Measurements from ENCODE around the gene RAB33B. TPM values are rescaled to one million over a fixed set of nuclear protein-coding genes. Genes with fewer than 3 reads are reported as not detected.

The RAB33B gene
- total RNA-seq, 1 experiment from 2014 or later = 4.5 TPM

DNA sequence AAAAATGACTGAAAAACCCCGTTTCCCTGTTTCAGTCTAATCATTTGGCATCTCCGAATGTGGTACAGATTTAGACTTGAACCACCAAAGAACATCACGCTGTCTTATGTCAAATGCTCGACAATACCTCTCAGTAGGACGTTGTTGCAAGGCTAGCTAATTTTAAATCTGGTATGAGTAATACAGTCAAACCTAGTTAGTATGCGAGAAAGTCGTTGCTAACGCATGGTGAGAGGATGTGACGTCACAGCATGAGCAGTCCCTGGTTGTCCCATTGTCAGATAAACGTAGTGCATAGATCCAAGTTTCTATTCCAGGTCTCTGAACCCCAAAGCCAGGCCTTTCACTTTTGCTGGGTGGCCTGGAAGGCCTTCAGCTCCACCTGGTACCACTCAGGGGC is 57.4 kb downstream of the RAB33B start:
- Histone ChIP-seq H3K27ac (ENCODE audit: low read length) (no peak overlapping the region), H3K9me3 (ENCODE audit: control insufficient read depth, insufficient read depth, low read depth, low read length) (no peaks in the 10 kb centered on the region), H3K36me3 (ENCODE audit: control insufficient read depth, insufficient read depth, low read length) (no peaks in the 10 kb centered on the region), H3K27me3 (ENCODE audit: control insufficient read depth, insufficient read depth, low read length) (no peaks in the 10 kb centered on the region), H3K4me3 (ENCODE audit: low read depth in 2 of 2, low read length in 2 of 2) (no peak overlapping the region), H3K4me1 (ENCODE audit: control insufficient read depth, insufficient read depth, low read length) (no peaks in the 10 kb centered on the region)
- ChIA-PET POLR2A (no interaction called here), CTCF (no interaction called here)
- DNase-seq (ENCODE audit: low read depth, low spot score) = no peak
- ATAC-seq = no peak
- intact Hi-C loops (cut with micrococcal nuclease; ENCODE audit: unreplicated experiment) = no loop called here
- in situ Hi-C loops (cut with HindIII; ENCODE audit: low pct_unique_long_range_greater_than_20kb, low sequenced_read_pairs) = no loop called here
- BruUV-seq (replicated peaks) = no TSS peak
- TF ChIP-seq POLR2AphosphoS5 (IDR thresholded peaks at IDR 0.05; ENCODE audit: low read depth, low read length) (no peak), TCF7L2 (IDR thresholded peaks at IDR 0.05; ENCODE audit: low read depth, low read length) (no peak), SIN3A (IDR thresholded peaks at IDR 0.05; ENCODE audit: borderline replicate concordance, insufficient read depth, low read depth, low read length) (no peak)
- TF ChIP-seq, protein P1, sequence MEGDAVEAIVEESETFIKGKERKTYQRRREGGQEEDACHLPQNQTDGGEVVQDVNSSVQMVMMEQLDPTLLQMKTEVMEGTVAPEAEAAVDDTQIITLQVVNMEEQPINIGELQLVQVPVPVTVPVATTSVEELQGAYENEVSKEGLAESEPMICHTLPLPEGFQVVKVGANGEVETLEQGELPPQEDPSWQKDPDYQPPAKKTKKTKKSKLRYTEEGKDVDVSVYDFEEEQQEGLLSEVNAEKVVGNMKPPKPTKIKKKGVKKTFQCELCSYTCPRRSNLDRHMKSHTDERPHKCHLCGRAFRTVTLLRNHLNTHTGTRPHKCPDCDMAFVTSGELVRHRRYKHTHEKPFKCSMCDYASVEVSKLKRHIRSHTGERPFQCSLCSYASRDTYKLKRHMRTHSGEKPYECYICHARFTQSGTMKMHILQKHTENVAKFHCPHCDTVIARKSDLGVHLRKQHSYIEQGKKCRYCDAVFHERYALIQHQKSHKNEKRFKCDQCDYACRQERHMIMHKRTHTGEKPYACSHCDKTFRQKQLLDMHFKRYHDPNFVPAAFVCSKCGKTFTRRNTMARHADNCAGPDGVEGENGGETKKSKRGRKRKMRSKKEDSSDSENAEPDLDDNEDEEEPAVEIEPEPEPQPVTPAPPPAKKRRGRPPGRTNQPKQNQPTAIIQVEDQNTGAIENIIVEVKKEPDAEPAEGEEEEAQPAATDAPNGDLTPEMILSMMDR (IDR thresholded peaks at IDR 0.05) = no peak
- TF ChIP-seq, protein P2, sequence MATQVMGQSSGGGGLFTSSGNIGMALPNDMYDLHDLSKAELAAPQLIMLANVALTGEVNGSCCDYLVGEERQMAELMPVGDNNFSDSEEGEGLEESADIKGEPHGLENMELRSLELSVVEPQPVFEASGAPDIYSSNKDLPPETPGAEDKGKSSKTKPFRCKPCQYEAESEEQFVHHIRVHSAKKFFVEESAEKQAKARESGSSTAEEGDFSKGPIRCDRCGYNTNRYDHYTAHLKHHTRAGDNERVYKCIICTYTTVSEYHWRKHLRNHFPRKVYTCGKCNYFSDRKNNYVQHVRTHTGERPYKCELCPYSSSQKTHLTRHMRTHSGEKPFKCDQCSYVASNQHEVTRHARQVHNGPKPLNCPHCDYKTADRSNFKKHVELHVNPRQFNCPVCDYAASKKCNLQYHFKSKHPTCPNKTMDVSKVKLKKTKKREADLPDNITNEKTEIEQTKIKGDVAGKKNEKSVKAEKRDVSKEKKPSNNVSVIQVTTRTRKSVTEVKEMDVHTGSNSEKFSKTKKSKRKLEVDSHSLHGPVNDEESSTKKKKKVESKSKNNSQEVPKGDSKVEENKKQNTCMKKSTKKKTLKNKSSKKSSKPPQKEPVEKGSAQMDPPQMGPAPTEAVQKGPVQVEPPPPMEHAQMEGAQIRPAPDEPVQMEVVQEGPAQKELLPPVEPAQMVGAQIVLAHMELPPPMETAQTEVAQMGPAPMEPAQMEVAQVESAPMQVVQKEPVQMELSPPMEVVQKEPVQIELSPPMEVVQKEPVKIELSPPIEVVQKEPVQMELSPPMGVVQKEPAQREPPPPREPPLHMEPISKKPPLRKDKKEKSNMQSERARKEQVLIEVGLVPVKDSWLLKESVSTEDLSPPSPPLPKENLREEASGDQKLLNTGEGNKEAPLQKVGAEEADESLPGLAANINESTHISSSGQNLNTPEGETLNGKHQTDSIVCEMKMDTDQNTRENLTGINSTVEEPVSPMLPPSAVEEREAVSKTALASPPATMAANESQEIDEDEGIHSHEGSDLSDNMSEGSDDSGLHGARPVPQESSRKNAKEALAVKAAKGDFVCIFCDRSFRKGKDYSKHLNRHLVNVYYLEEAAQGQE (IDR thresholded peaks at IDR 0.05; ENCODE audit: insufficient read depth in 1 of 2, low read depth in 2 of 2, low read length in 1 of 2) = no peak

DNA sequence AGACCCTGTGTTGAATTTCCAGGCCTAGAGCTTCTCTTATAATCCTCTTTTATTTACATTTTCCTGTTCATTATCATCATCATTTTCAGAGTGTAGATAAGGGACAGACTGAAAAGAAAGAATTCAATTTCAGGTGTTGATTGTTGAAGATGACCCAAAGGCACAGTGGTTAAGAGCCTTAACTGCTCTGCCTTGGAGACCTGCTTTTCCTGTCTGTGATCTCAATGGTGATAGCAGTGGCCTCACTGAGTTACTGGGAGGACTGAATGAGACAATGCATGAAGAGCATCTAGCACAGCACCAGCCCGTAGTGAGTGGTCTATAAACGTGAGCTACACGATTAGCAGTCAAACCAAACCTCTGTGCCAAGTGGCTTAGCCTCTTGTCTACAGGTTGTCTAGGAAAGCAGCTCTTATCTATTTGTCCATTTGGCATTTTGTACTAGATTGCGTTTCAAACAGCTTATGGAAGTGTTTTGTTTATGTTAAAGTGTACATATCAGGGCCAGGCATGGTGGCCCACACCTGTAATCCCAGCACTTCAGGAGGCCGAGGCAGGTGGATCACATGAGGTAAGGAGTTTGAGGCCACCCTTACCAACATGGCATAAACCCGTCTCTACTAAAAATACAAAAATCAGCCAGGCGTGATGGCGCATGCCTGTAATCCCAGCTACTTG is 60.6 kb downstream of the RAB33B start:
- no peak overlapping the region for H3K4me3 ChIP-seq (ENCODE audit: low read depth in 2 of 2, low read length in 2 of 2)
- BruUV-seq (replicated peaks) = no TSS peak
- POLR2A ChIA-PET = interaction anchor here (0.5 kb wide), 1 partner anchor 157 kb away, joined by 4 read pairs; no protein-coding TSS in a partner anchor
- TF ChIP-seq TCF7L2 (IDR thresholded peaks at IDR 0.05; ENCODE audit: low read depth, low read length) (no peak), SIN3A (IDR thresholded peaks at IDR 0.05; ENCODE audit: borderline replicate concordance, insufficient read depth, low read depth, low read length) (no peak), POLR2AphosphoS5 (IDR thresholded peaks at IDR 0.05; ENCODE audit: low read depth, low read length) (no peak)
- TF ChIP-seq, protein P1 (IDR thresholded peaks at IDR 0.05) = no peak
- TF ChIP-seq, protein P2 (IDR thresholded peaks at IDR 0.05; ENCODE audit: insufficient read depth in 1 of 2, low read depth in 2 of 2, low read length in 1 of 2) = no peak
- no peaks in the 10 kb centered on the region for H3K4me1 ChIP-seq (ENCODE audit: control insufficient read depth, insufficient read depth, low read length)
- DNase-seq (ENCODE audit: low read depth, low spot score) (no peak), ATAC-seq (no peak)
- H3K27me3 ChIP-seq (ENCODE audit: control insufficient read depth, insufficient read depth, low read length) = no peaks in the 10 kb centered on the region
- CTCF ChIA-PET = no interaction called here
- in situ Hi-C loops (cut with HindIII; ENCODE audit: low pct_unique_long_range_greater_than_20kb, low sequenced_read_pairs) (no loop called here), intact Hi-C loops (cut with micrococcal nuclease; ENCODE audit: unreplicated experiment) (no loop called here)
- H3K27ac ChIP-seq (ENCODE audit: low read length) = no peak overlapping the region
- H3K36me3 ChIP-seq (ENCODE audit: control insufficient read depth, insufficient read depth, low read length) = no peaks in the 10 kb centered on the region
- H3K9me3 ChIP-seq (ENCODE audit: control insufficient read depth, insufficient read depth, low read depth, low read length) = no peaks in the 10 kb centered on the region

All from Panc1 (cell line).